Measurements from ENCODE around the gene CCDC120. TPM values are rescaled to one million over a fixed set of nuclear protein-coding genes. Genes with fewer than 3 reads are reported as not detected.

Gene CCDC120
- total RNA-seq: 1.1 and 2.2 TPM in 2 replicates

- H3K4me3 ChIP-seq (ENCODE audit: low read depth, low read length): peak within 1 kb of the TSS; percentile 70
- peaks cover 8% of the 10 kb centered on the region for H3K36me3 ChIP-seq (ENCODE audit: control insufficient read depth, insufficient read depth, low read length)
- FAIRE-seq (no peak), DNase-seq (ENCODE audit: low read depth) (peak; percentile 32)
- no peak for TF ChIP-seq CTCF (IDR thresholded peaks at IDR 0.05; ENCODE audit: insufficient read depth, low read length, severe bottlenecking)
- no peaks in the 10 kb centered on the region for H3K27me3 ChIP-seq (ENCODE audit: control insufficient read depth, insufficient read depth, low read length)
Observed at GRCh38 chrX:49058794-49059193, at the start of gene CCDC120. Gene CCDC120 (plus strand): TSS chrX:49058999. CDS start chrX:49062042, 3,043 bp downstream.

GRCh38 chrX:49019050-49019449, 39.7 kb upstream of the CCDC120 start:
- Histone ChIP-seq H3K36me3 (ENCODE audit: control insufficient read depth, insufficient read depth, low read length) (no peaks in the 10 kb centered on the region), H3K4me3 (ENCODE audit: low read depth, low read length) (no peak overlapping the region), H3K27me3 (ENCODE audit: control insufficient read depth, insufficient read depth, low read length) (no peaks in the 10 kb centered on the region)
- no peak for TF ChIP-seq CTCF (IDR thresholded peaks at IDR 0.05; ENCODE audit: insufficient read depth, low read length, severe bottlenecking)
- FAIRE-seq (no peak), DNase-seq (ENCODE audit: low read depth) (no peak)

GRCh38 chrX:49019599-49020249, 39.1 kb upstream of the CCDC120 start:
- no peak for FAIRE-seq
- no peak for DNase-seq (ENCODE audit: low read depth)
- no peak for TF ChIP-seq CTCF (IDR thresholded peaks at IDR 0.05; ENCODE audit: insufficient read depth, low read length, severe bottlenecking)
- Histone ChIP-seq H3K27me3 (ENCODE audit: control insufficient read depth, insufficient read depth, low read length) (no peaks in the 10 kb centered on the region), H3K4me3 (ENCODE audit: low read depth, low read length) (no peak overlapping the region), H3K36me3 (ENCODE audit: control insufficient read depth, insufficient read depth, low read length) (peaks cover 2% of the 10 kb centered on the region)

- H3K36me3 ChIP-seq (ENCODE audit: control insufficient read depth, insufficient read depth, low read length): peaks cover 14% of the 10 kb centered on the region
- FAIRE-seq (no peak), DNase-seq (ENCODE audit: low read depth) (peak; percentile 72)
- H3K27me3 ChIP-seq (ENCODE audit: control insufficient read depth, insufficient read depth, low read length): no peaks in the 10 kb centered on the region
- no peak for TF ChIP-seq CTCF (IDR thresholded peaks at IDR 0.05; ENCODE audit: insufficient read depth, low read length, severe bottlenecking)
- no peak overlapping the region for H3K4me3 ChIP-seq (ENCODE audit: low read depth, low read length)
Observed at GRCh38 chrX:49029876-49030275, 28.9 kb upstream of the CCDC120 start.

GRCh38 chrX:49030283-49030682, 28.5 kb upstream of the CCDC120 start:
- DNase-seq (ENCODE audit: low read depth) (no peak), FAIRE-seq (no peak)
- Histone ChIP-seq H3K4me3 (ENCODE audit: low read depth, low read length) (no peak overlapping the region), H3K36me3 (ENCODE audit: control insufficient read depth, insufficient read depth, low read length) (peaks cover 14% of the 10 kb centered on the region), H3K27me3 (ENCODE audit: control insufficient read depth, insufficient read depth, low read length) (no peaks in the 10 kb centered on the region)
- no peak for TF ChIP-seq CTCF (IDR thresholded peaks at IDR 0.05; ENCODE audit: insufficient read depth, low read length, severe bottlenecking)

All from bronchial epithelial cell (primary cell).